Fibroblast of skin of right biceps (primary cell): ENCODE measurements around the gene FAM162B.
"Not testable (repeated sequence)": the region's sequence is repeated elsewhere in the genome, so short reads cannot be mapped to it uniquely, and the experiment has no call there.

ENCODE experiments used
- DNase-seq: peaks from one replicate; pipeline ENCODE4 v3.0.0-alpha.2; 2013

FAM162B gene

GRCh38 chr6:116714761-116715160 lies 50.8 kb downstream of the FAM162B start:
- DNase-seq, result no peak

GRCh38 chr6:116714296-116714695 lies 51.2 kb downstream of the FAM162B start:
- DNase-seq, result no peak

GRCh38 chr6:116705917-116706316 lies 59.6 kb downstream of the FAM162B start:
- no peak for DNase-seq

- DNase-seq, result not testable (repeated sequence)
These were observed 61.6 kb downstream of the FAM162B start for GRCh38 chr6:116703888-116704287.
